Fibroblast of the aortic adventitia (primary cell): Measurements from ENCODE around the gene SASH1. TPM values are rescaled to one million over a fixed set of nuclear protein-coding genes. Genes with fewer than 3 reads are reported as not detected.
A peak's percentile ranks its signal among the peaks of the same experiment; 100 is the strongest.

ENCODE experiments used
- DNase-seq: peaks from one replicate; pipeline ENCODE4 v3.0.0-alpha.2; 2010; ENCODE audit warnings: low read depth
- H3K4me3 ChIP-seq: 2 replicates; pipeline ENCODE4 v1.5.1; 2011; ENCODE audit warnings: low read depth, mild to moderate bottlenecking, control low read depth, low read length, moderate library complexity
- CTCF ChIP-seq: IDR thresholded peaks from 2 replicates; pipeline ENCODE4 v1.5.1; 2011; ENCODE audit warnings: mild to moderate bottlenecking, low read length, control low read depth, inconsistent platforms; ENCODE audit not compliant: insufficient read depth
- total RNA-seq: library from RNA; depleted of rRNA; stranded (reverse); fragments of >200 nt; gene quantifications from 2 replicates; pipeline ENCODE4 v1.2.3, GENCODE V29; 2012; ENCODE audit warnings: low replicate concordance

Gene SASH1
- total RNA-seq, 1 donor: 59.5 TPM

- no peak for TF ChIP-seq CTCF
- no peak overlapping the region for H3K4me3 ChIP-seq
- DNase-seq: no peak
Measured at GRCh38 chr6:148316308-148316707, 26.3 kb upstream of the SASH1 start.

GRCh38 chr6:148317051-148317450, 25.6 kb upstream of the SASH1 start:
- TF ChIP-seq CTCF: no peak
- no peak for DNase-seq
- H3K4me3 ChIP-seq: no peak overlapping the region

GRCh38 chr6:148317739-148318138, 24.9 kb upstream of the SASH1 start:
- no peak overlapping the region for H3K4me3 ChIP-seq
- no peak for TF ChIP-seq CTCF
- peak; percentile 70 for DNase-seq

GRCh38 chr6:148322704-148323103, 19.9 kb upstream of the SASH1 start:
- no peak for TF ChIP-seq CTCF
- no peak overlapping the region for H3K4me3 ChIP-seq
- no peak for DNase-seq

GRCh38 chr6:148323344-148323743, 19.3 kb upstream of the SASH1 start:
- H3K4me3 ChIP-seq: no peak overlapping the region
- TF ChIP-seq CTCF: no peak
- DNase-seq: no peak

GRCh38 chr6:148324297-148324985, 18.2 kb upstream of the SASH1 start:
- no peak overlapping the region for H3K4me3 ChIP-seq
- DNase-seq: peak; percentile 39
- TF ChIP-seq CTCF: no peak
